ENCODE data around the gene MYRFL.

GRCh38 chr12:69985656-69986055, 160.6 kb downstream of the MYRFL start:
- no peak for TF ChIP-seq CTCF (IDR thresholded peaks at IDR 0.05; ENCODE audit: poor library complexity)
- TF ChIP-seq EZH2 (IDR thresholded peaks at IDR 0.05; ENCODE audit: borderline replicate concordance) = no peak

Data from hepatocyte (in vitro differentiated cells).